Measurements from ENCODE around the gene TM9SF3.

TM9SF3 gene

GRCh38 chr10:96538683-96539082 is 48.1 kb downstream of the TM9SF3 start:
- no peak overlapping the region for H3K27ac ChIP-seq
- TF ChIP-seq CTCF (conservative IDR thresholded peaks at IDR 0.05; ENCODE audit: low read depth): no peak
- CTCF ChIA-PET: no interaction called here
- no peak for DNase-seq (ENCODE audit: low spot score)
- POLR2A ChIA-PET (ENCODE audit: low non-redundant PET): no interaction called here

- ChIA-PET POLR2A (ENCODE audit: low non-redundant PET) (no interaction called here), CTCF (interaction anchor here (1.5 kb wide), 1 partner anchor 45 kb away, joined by 4 read pairs; no protein-coding TSS in a partner anchor)
- H3K27ac ChIP-seq: no peak overlapping the region
- no peak for DNase-seq (ENCODE audit: low spot score)
- no peak for TF ChIP-seq CTCF (conservative IDR thresholded peaks at IDR 0.05; ENCODE audit: low read depth)
Measured at GRCh38 chr10:96536129-96536528, 50.7 kb downstream of the TM9SF3 start.

GRCh38 chr10:96532523-96532922 is 54.3 kb downstream of the TM9SF3 start:
- DNase-seq (ENCODE audit: low spot score): no peak
- CTCF ChIA-PET: interaction anchor here (1.0 to 1.2 kb wide), 3 partner anchors 13 to 19 kb away, joined by 3 read pairs; partner anchors contain the start of gene TLL2
- H3K27ac ChIP-seq: no peak overlapping the region
- TF ChIP-seq CTCF (conservative IDR thresholded peaks at IDR 0.05; ENCODE audit: low read depth): no peak
- POLR2A ChIA-PET (ENCODE audit: low non-redundant PET): no interaction called here

- no peak overlapping the region for H3K27ac ChIP-seq
- no peak for DNase-seq (ENCODE audit: low spot score)
- TF ChIP-seq CTCF (conservative IDR thresholded peaks at IDR 0.05; ENCODE audit: low read depth): no peak
- ChIA-PET POLR2A (ENCODE audit: low non-redundant PET) (no interaction called here), CTCF (no interaction called here)
Measured at GRCh38 chr10:96529634-96530279, 57.1 kb downstream of the TM9SF3 start.

- no peak overlapping the region for H3K27ac ChIP-seq
- TF ChIP-seq CTCF (conservative IDR thresholded peaks at IDR 0.05; ENCODE audit: low read depth): no peak
- DNase-seq (ENCODE audit: low spot score): no peak
- POLR2A ChIA-PET (ENCODE audit: low non-redundant PET): no interaction called here
- CTCF ChIA-PET: interaction anchor here (0.6 kb wide), 1 partner anchor 1056 kb away, joined by 3 read pairs; no protein-coding TSS in a partner anchor
Measured at GRCh38 chr10:96524741-96525140, 62.1 kb downstream of the TM9SF3 start.

GRCh38 chr10:96517284-96517683 is 69.5 kb downstream of the TM9SF3 start:
- POLR2A ChIA-PET (ENCODE audit: low non-redundant PET): no interaction called here
- CTCF ChIA-PET: no interaction called here
- no peak overlapping the region for H3K27ac ChIP-seq
- TF ChIP-seq CTCF (conservative IDR thresholded peaks at IDR 0.05; ENCODE audit: low read depth): no peak
- no peak for DNase-seq (ENCODE audit: low spot score)

Data from RWPE1 (cell line).